HG03097 (cell line): Measurements from ENCODE around the gene KAT7.
A peak's percentile ranks its signal among the peaks of the same experiment; 100 is the strongest.

Source experiments
- ATAC-seq: cut with Tn5 transposase; IDR thresholded peaks from one replicate; pipeline ENCODE4 v1.9.1; 2021; ENCODE audit not compliant: unreplicated experiment, low FRiP score

The KAT7 gene

GRCh38 chr17:49760296-49760695 is 28.2 kb upstream of the KAT7 start:
- no peak for ATAC-seq

GRCh38 chr17:49760932-49761558 is 27.4 kb upstream of the KAT7 start:
- ATAC-seq = no peak

- ATAC-seq = no peak
Measured at GRCh38 chr17:49762151-49762941, 26.1 kb upstream of the KAT7 start.

- peak; percentile 84 for ATAC-seq
Measured at GRCh38 chr17:49763735-49764558, 24.5 kb upstream of the KAT7 start, which contains the start of gene FAM117A. Gene FAM117A (minus strand): TSS chr17:49764131. CDS start chr17:49764087, 44 bp downstream.

GRCh38 chr17:49764559-49765180 is 23.8 kb upstream of the KAT7 start:
- ATAC-seq = no peak

GRCh38 chr17:49766918-49767530 is 21.5 kb upstream of the KAT7 start:
- no peak for ATAC-seq

DNA sequence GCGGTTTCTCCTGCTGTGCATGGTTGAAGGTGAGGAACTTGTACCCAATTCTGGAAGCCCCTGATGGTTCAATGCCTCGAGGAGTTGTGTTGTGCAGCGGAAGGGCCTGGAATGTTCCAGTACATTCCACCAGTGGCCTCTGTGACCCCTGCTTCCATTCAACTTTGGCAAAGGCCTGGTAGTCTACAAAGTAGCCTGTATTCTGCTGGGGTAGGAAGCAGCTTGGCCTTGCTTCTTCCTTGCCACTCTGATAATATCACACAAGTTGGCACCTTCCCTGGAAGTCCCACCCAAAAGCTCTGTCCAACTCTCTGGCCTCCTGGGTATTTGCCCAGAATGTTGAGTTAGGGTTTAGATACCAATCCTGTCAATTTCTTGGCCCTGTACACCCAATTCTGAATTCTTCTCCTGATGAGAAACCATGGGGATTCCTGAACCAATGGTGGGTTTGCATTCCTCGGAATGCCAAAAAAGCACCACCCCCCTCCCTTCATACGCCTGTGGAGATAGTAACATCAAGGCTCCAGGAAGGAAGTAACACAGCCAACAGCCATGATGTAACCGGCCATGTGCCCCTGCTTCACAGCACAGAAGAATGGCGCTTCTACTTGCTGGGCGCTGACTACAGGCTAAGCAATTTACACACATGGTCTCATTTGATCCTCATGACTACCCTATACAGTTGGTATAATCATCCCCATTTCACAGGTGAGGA is 12.8 kb upstream of the KAT7 start:
- no peak for ATAC-seq

DNA sequence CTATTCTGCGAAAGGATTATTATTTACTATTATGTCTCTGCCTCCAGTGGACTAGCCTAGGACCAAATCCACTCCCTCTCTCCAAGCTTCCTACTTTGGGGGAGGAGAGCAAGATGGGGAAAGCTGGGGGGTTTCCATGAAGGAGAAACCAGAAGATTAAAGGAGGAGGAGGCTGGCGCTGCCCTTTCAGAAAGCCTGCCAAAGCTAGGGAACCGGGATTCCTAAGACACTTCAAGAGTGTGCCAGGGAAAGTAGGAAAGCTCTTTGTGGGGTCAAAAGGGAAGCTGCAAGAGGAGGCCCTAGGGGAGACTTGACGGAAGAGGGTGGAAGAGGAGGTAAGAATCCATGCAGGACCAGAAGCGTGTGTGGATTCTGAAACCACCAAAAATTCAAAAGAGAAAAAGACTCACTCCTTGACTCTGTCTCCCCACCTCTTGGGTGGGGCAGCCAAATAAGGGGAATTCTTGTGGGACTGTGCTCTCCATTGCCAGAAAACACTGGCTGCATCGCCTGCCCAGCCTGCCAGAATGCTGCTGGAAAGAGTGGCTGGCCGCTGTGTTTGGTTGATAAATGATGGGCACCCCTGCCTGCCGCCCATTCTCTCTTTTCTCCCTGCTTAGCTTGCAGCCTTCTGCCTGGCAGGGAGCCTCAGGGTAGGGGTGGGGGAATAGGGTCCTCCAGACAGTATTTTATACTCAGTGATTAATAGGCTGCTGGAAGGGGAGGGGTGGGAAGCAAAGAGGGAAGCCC is 11.8 kb upstream of the KAT7 start:
- no peak for ATAC-seq

- ATAC-seq = no peak
Measured at GRCh38 chr17:49777563-49777962, 10.9 kb upstream of the KAT7 start.

DNA sequence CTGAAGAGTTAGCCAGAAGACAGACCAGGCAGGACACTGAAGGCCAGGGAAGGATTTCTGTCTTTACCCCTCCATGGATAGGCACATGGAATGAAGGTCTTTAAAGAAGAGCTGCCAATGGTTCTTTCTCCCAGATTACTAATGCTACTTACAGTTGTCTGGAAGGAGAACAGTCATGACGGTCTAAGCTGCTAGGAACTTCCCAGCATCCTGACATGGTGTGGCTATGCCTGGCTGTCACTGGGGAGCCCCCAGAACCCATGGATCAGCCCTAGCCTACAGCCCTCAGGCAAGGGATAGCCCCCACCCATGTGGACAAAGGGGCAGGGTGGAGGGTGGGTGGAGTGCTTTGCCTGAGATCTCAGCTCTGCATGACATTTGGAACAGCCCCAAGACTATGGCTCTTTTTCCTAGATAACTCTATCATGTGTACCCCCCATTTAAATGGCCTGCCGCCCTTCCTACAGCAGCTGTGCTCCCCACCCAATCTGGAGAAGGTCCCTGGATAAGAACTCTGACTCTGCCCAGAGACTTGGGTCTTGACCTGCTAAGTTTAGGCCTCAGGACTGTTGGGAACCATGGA is 9.2 kb upstream of the KAT7 start:
- ATAC-seq = no peak

DNA sequence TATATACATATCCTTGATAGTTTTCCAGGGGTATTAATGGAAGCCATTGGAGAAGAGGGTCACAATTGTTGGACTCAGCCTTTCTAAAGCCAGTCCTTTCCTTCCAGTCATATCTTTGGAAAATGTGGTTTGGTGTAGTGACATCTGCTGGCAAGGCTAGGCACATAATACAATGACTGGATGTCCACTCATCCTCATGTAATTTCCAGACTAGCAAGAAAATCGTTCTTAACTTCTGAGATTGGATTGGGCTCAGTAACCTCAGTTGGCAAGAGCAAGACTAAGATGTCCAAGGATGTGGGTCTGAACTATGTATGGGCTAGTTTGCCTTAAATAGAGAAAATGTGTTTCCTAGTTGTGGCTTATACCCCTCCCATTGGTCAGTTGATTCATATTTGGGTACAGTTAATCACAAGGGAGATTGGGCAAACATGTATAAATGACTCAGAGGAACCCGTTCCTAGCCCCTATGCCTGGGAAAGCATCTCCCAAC is 8.7 kb upstream of the KAT7 start:
- no peak for ATAC-seq

DNA sequence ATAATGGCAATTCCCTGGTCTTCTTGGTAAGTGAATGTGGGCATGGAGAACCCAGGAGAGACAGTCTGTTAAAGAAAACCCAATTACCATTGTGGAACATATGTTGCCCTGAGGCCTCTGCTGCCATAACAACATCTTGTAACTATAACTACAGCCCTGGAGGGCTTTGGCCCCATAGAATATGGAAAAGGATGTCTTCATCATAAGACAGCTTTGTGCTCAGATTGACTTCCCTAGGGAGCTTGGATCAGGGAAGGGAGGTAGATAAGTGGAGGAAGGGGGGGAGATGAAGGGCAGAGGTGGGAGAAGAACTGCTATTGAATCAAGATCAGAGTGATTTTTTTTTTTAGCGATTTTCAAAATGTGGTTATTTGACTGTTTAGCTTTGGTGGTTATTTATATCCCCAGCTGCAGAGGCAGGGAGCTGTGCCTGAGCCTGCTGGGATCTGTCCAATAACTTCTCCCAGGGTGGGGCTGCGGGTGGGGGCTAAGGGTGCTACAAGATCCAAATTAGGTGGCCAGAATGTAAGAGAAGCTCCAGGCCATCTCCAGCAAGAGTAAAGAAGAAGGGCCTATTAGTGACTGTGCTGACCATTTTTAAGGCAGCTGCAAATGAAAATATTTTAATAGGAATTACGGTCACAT is 5.3 kb upstream of the KAT7 start:
- no peak for ATAC-seq

DNA sequence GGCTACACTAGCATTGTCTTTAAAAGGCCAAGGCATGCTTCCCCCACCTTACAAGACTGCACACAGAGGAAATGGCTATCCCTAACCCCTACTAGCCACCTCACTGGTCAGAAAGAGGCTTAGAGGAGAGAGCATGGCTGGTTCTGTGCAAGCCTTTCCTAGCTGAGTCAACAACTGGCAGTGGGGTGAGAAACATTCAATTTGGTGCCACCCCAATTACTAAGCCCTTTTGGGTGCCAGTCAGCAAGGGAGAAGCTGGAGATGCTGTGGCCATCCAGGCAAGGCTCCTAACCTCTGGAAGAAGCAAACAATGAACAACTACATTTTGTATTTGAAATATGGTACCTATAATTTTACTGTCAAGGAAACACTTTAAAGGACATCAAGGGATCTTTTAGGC is 4.7 kb upstream of the KAT7 start:
- ATAC-seq = no peak

- ATAC-seq = no peak
Measured at GRCh38 chr17:49784636-49785035, 3.8 kb upstream of the KAT7 start.

- ATAC-seq = no peak
Measured at GRCh38 chr17:49787884-49788477, 500 bp upstream of the KAT7 start.

GRCh38 chr17:49789243-49789578 is 730 bp downstream of the KAT7 start:
- no peak for ATAC-seq

DNA sequence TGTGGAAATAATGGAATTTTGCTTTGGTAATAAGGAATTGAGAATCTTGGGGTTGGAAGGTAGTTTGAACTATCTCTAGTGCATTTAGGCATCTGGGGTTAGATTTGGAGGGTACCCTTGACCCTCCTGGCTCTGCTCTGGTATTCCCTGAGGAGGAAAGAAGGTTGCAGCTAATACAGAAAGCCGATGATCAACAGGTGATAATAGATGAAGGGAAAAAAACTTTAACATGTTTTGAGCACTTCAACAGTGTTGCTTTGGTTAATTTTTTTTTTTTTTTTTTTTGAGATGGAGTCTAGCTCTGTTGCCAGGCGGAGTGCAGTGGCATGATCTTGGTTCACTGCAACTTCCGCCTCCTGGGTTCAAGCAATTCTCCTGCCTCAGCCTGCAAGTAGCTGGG is 4.8 kb downstream of the KAT7 start:
- no peak for ATAC-seq

DNA sequence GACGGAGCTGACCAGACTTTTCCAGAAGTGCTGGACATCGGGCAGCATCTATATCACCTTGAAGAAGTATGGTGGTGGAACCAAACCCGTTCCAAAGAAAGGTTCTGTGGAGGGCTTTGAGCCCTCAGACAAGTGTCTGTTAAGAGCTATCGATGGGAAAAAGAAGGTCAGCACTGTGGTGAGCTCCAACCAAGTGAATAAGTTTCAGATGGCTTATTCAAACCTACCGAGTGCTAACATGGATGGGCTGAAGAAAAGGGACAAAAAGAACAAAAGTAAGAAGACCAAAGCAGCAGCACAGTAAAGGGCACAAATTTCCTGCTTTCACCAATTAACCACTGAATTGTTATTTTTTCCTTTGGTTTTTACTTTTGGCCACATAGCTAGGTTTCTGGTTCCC is 6.9 kb downstream of the KAT7 start:
- ATAC-seq = no peak
